Measurements from ENCODE around the gene NBEAL2. TPM values are rescaled to one million over a fixed set of nuclear protein-coding genes. Genes with fewer than 3 reads are reported as not detected.

The NBEAL2 gene
- total and polyA plus RNA-seq, 2 of the 4 experiments (the other 2 are of a cell fraction) = 2.2 to 12.5 TPM

DNA sequence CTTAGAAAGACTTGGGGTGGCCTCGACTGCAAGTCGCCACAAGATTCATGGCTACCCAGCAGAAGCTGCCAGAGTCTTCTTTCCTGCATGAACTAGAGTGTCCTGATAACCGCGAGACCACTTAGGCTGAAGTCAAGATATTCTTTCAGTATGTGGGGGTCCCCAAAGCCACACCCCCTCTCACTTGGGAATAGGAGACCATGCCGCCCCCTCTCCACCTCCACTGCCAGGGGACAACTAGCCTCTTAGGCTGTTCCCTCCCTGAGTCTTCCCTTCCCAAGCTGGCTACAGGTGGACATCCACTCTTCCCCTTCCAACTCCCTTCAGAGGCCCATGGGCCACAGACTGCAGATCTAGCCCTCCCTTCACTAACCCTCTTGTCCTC is 1.7 kb upstream of the NBEAL2 start (continued):
- no peak for TF ChIP-seq ELK1 (IDR thresholded peaks at IDR 0.05; ENCODE audit: borderline replicate concordance, low read depth, low read length)
- no peak for TF ChIP-seq MAZ (IDR thresholded peaks at IDR 0.05; ENCODE audit: borderline replicate concordance, low read depth, low read length)
- no peak for TF ChIP-seq NFE2L2 (IDR thresholded peaks at IDR 0.05; ENCODE audit: low read depth, low read length)
- no peak for TF ChIP-seq MAFK (IDR thresholded peaks at IDR 0.05; ENCODE audit: low read depth, low read length)
- TF ChIP-seq MXI1 (IDR thresholded peaks at IDR 0.05; ENCODE audit: borderline replicate concordance, low read depth, low read length) = no peak

GRCh38 chr3:46978381-46978780 is 1.1 kb upstream of the NBEAL2 start:
- peaks cover 9% of the 10 kb centered on the region for H3K4me1 ChIP-seq (ENCODE audit: control insufficient read depth, insufficient read depth, low read length)
- H3K23ac ChIP-seq (ENCODE audit: low read depth, low read length) = 0 out of 2 replicates have a peak overlapping the region, but pooled peaks have one; percentile 25
- no TSS peak for BruUV-seq (replicated peaks)
- intact Hi-C loops (cut with micrococcal nuclease) (no loop called here), in situ Hi-C loops (cut with MboI; ENCODE audit: low sequenced_read_pairs) (no loop called here), dilution Hi-C loops (cut with HindIII; ENCODE audit: low sequenced_read_pairs, unreplicated experiment) (no loop called here)
- no peak for TF ChIP-seq CTCF (conservative IDR thresholded peaks at IDR 0.05; ENCODE audit: low read depth, low read length)
- TF ChIP-seq, protein P1, sequence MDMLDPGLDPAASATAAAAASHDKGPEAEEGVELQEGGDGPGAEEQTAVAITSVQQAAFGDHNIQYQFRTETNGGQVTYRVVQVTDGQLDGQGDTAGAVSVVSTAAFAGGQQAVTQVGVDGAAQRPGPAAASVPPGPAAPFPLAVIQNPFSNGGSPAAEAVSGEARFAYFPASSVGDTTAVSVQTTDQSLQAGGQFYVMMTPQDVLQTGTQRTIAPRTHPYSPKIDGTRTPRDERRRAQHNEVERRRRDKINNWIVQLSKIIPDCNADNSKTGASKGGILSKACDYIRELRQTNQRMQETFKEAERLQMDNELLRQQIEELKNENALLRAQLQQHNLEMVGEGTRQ (IDR thresholded peaks at IDR 0.05; ENCODE audit: low read depth, low read length) = no peak
- TF ChIP-seq MXI1 (IDR thresholded peaks at IDR 0.05; ENCODE audit: borderline replicate concordance, low read depth, low read length) = no peak
- no peak overlapping the region for H3K56ac ChIP-seq (ENCODE audit: extremely low read depth, insufficient read depth, low read length)
- H3K4me3 ChIP-seq (ENCODE audit: insufficient read depth, low read depth, low read length) = no peak overlapping the region
- no peaks in the 10 kb centered on the region for H3K36me3 ChIP-seq (ENCODE audit: control insufficient read depth, insufficient read depth, low read length)
- peak overlapping the region; percentile 89; the same call in 1 of the 2 replicates for H4K91ac ChIP-seq (ENCODE audit: insufficient read depth, low read depth, low read length)
- DNase-seq (no peak), ATAC-seq (ENCODE audit: low read depth) (no peak)
- H3K27me3 ChIP-seq (ENCODE audit: control insufficient read depth, insufficient read depth, low read length) = no peaks in the 10 kb centered on the region
- H3K79me1 ChIP-seq (ENCODE audit: low read depth in 1 of 2, low read length in 2 of 2) = peaks cover 3 to 42% of the 10 kb centered on the region in 2 experiments; a peak in 3 of 4 replicates
- H2AK9ac ChIP-seq (replicated peaks; ENCODE audit: low read depth, low read length, poor library complexity) = peak overlapping the region; percentile 93
- no peaks in the 10 kb centered on the region for H3K9me3 ChIP-seq (ENCODE audit: control insufficient read depth, insufficient read depth, low read length)
- H3K9ac ChIP-seq (ENCODE audit: low read depth, low read length) = no peak overlapping the region
- no peak overlapping the region for H3K14ac ChIP-seq (replicated peaks; ENCODE audit: low read depth, low read length)
- no peak overlapping the region for H2BK15ac ChIP-seq (ENCODE audit: low read depth, low read length)
- peak overlapping the region; percentile 5 for H2AFZ ChIP-seq (replicated peaks; ENCODE audit: low read length, poor library complexity)
- POLR2A ChIA-PET (ENCODE audit: unreplicated experiment) = no interaction called here
- H3K4me2 ChIP-seq (ENCODE audit: low read depth, low read length) = no peak overlapping the region
- H3K18ac ChIP-seq (ENCODE audit: low read depth, low read length) = no peak overlapping the region
- H4K8ac ChIP-seq (ENCODE audit: low read depth in 2 of 2, low read length in 2 of 2) = peak overlapping the region in 1 of 2 experiments; percentile 94; a peak in 2 of 4 replicates
- peaks cover 19% of the 10 kb centered on the region; the same call in 1 of the 2 replicates for H4K20me1 ChIP-seq (ENCODE audit: insufficient read depth, low read length)
- peaks cover 3% of the 10 kb centered on the region for H3K9me1 ChIP-seq (ENCODE audit: insufficient read depth, low read length)
- WGBS, 2 experiments (ENCODE audit: extremely low coverage in 2 of 2, insufficient read length in 1 of 2) = no CpG with 5 or more reads among the region's 9 CpGs
- no peak overlapping the region for H3K27ac ChIP-seq (ENCODE audit: insufficient read depth, low read length)
- H2BK5ac ChIP-seq (ENCODE audit: low read depth, low read length, poor library complexity, severe bottlenecking) = no peak overlapping the region
- H3K4ac ChIP-seq (ENCODE audit: low read depth, low read length) = no peak overlapping the region
- 0 out of 2 replicates have a peak overlapping the region, but pooled peaks have one; percentile 44 for H2BK20ac ChIP-seq (ENCODE audit: low read depth, low read length)
- CTCF ChIA-PET = interaction anchor here (0.6 kb wide), 1 partner anchor 523 kb away, joined by 4 read pairs; no protein-coding TSS in a partner anchor
- peak overlapping the region; percentile 91; the same call in 1 of the 2 replicates for H2BK120ac ChIP-seq (ENCODE audit: low read depth, low read length)
- H2AK5ac ChIP-seq (ENCODE audit: low read depth, low read length) = peak overlapping the region; percentile 97
- no peak overlapping the region for H4K5ac ChIP-seq (ENCODE audit: low read depth, low read length)
